ENCODE measurements around the gene DUS3L. TPM values are rescaled to one million over a fixed set of nuclear protein-coding genes. Genes with fewer than 3 reads are reported as not detected.

Gene DUS3L
- polyA plus RNA-seq, 1 experiment = 13.7 TPM

DNA sequence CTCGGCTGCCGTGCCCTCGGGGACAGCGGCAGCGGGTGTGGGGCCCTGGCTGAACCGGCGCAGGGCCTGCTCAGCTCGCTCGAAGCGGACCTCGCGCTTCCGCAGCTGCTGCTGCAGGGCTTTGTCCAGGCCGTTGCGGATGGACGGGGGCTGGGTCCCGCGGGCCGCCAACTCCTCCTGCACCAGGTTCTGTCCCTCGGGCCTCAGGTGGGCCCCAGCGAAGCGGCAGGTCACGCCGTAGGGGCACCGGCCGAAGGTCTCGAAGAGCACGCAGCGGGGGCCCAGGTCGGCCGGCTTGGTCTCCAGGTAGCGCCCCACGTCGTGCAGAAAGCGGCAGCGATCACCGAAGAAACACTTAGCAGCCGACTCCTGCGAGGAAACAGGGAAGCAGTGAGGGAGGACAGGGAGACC, 1.6 kb downstream of the DUS3L start:
- Histone ChIP-seq H3K36me3 (ENCODE audit: control insufficient read depth, insufficient read depth, low read length) (peaks cover 33% of the 10 kb centered on the region), H3K27me3 (ENCODE audit: control insufficient read depth, insufficient read depth, low read length) (no peaks in the 10 kb centered on the region), H3K4me3 (ENCODE audit: low read depth, low read length) (no peak overlapping the region)
- ChIA-PET POLR2A (no interaction called here), CTCF (interaction anchor here (2.4 to 8.1 kb wide), 2 partner anchors 14 to 15 kb away, joined by 8 to 57 read pairs; partner anchors contain the start of gene NRTN)
- TF ChIP-seq, protein P1, sequence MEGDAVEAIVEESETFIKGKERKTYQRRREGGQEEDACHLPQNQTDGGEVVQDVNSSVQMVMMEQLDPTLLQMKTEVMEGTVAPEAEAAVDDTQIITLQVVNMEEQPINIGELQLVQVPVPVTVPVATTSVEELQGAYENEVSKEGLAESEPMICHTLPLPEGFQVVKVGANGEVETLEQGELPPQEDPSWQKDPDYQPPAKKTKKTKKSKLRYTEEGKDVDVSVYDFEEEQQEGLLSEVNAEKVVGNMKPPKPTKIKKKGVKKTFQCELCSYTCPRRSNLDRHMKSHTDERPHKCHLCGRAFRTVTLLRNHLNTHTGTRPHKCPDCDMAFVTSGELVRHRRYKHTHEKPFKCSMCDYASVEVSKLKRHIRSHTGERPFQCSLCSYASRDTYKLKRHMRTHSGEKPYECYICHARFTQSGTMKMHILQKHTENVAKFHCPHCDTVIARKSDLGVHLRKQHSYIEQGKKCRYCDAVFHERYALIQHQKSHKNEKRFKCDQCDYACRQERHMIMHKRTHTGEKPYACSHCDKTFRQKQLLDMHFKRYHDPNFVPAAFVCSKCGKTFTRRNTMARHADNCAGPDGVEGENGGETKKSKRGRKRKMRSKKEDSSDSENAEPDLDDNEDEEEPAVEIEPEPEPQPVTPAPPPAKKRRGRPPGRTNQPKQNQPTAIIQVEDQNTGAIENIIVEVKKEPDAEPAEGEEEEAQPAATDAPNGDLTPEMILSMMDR (IDR thresholded peaks at IDR 0.05; ENCODE audit: insufficient read depth, low read depth, low read length) = no peak
- DNase-seq (ENCODE audit: low read depth) = no peak

- no peak for DNase-seq (ENCODE audit: low read depth)
- ChIA-PET POLR2A (interaction anchor here (0.6 kb wide), 1 partner anchor 92 kb away, joined by 4 read pairs; no protein-coding TSS in a partner anchor), CTCF (interaction anchor here (0.7 to 8.1 kb wide), 3 partner anchors 13 to 15 kb away, joined by 3 to 57 read pairs (median 8); partner anchors contain the start of gene NRTN)
- no peak overlapping the region for H3K4me3 ChIP-seq (ENCODE audit: low read depth, low read length)
- no peaks in the 10 kb centered on the region for H3K27me3 ChIP-seq (ENCODE audit: control insufficient read depth, insufficient read depth, low read length)
- H3K36me3 ChIP-seq (ENCODE audit: control insufficient read depth, insufficient read depth, low read length) = peaks cover 35% of the 10 kb centered on the region
- TF ChIP-seq, protein P1 (IDR thresholded peaks at IDR 0.05; ENCODE audit: insufficient read depth, low read depth, low read length) = no peak
These were observed 2.5 kb downstream of the DUS3L start for GRCh38 chr19:5788422-5788821.

DNA sequence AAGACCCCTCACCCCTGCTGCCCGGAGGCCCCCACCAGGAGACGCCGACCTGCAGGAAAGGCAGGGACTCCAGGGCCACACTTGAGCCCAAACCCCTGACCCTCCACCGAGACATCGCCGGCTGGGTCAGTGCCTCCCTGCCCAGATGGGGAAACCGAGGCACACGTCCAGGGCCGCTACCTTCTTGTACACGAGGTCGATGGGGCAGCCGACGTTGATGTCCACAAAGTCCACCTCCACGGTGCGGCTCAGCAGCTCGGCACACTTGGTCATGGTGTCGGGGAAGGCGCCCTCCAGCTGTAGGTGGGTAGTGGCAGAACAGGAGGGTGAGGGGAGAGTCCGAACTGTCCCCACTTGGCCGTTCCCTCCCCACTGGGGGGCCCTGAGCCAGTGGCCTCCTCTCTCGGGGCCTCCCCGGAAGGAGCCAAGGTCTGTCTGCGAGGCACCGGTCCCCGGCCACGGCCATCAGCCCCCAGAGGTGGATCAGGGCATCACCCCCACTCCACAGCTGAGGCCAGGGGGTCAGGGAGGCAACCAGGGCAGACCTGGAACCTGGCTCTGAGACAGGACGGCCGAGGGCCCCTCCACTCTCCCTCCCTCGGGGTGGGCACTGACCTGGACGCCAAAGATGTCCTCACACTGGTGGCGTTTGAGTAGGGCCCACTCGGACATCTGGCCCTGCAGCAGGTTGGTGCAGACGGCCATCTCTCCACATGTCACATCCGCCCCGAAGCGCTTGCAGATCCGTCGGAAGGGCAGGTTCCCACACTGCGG, 3.4 kb downstream of the DUS3L start:
- peaks cover 35% of the 10 kb centered on the region for H3K36me3 ChIP-seq (ENCODE audit: control insufficient read depth, insufficient read depth, low read length)
- CTCF ChIA-PET = interaction anchor here (0.7 to 2.4 kb wide), 2 partner anchors 14 kb away, joined by 3 to 8 read pairs; no protein-coding TSS in a partner anchor

GRCh38 chr19:5786593-5787408, 4.2 kb downstream of the DUS3L start:
- POLR2A ChIA-PET = no interaction called here
- CTCF ChIA-PET = interaction anchor here (2.4 kb wide), 1 partner anchor 13 kb away, joined by 8 read pairs; no protein-coding TSS in a partner anchor
- Histone ChIP-seq H3K4me3 (ENCODE audit: low read depth, low read length) (no peak overlapping the region), H3K27me3 (ENCODE audit: control insufficient read depth, insufficient read depth, low read length) (no peaks in the 10 kb centered on the region), H3K36me3 (ENCODE audit: control insufficient read depth, insufficient read depth, low read length) (peaks cover 35% of the 10 kb centered on the region)
- DNase-seq (ENCODE audit: low read depth) = no peak
- TF ChIP-seq, protein P1 (IDR thresholded peaks at IDR 0.05; ENCODE audit: insufficient read depth, low read depth, low read length) = no peak

More for the DNA sequence above, 3.4 kb downstream of the DUS3L start:
- TF ChIP-seq, protein P1 (IDR thresholded peaks at IDR 0.05; ENCODE audit: insufficient read depth, low read depth, low read length) = no peak
- Histone ChIP-seq H3K27me3 (ENCODE audit: control insufficient read depth, insufficient read depth, low read length) (no peaks in the 10 kb centered on the region), H3K4me3 (ENCODE audit: low read depth, low read length) (no peak overlapping the region)
- DNase-seq (ENCODE audit: low read depth) = no peak
- POLR2A ChIA-PET = no interaction called here

DNA sequence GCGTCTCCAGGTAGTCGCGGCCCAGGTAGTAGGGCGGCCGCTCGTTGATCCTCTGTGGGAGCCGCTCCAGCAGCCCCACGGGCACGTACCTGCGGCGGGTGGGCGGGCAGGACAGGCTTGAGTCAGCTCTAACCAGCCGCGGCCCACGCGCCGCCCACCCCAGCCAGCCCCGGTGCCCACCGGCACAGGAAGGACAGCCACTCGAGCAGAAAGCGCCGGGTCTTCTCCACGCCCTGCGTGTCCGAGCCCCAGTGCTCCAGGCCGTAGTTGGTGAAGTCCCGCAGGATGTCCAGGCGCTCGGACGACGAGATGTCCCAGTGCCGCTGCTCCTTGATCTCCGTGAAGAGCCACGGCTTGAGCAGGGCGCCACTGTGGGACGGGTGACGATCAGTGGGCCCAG, 5.5 kb downstream of the DUS3L start:
- TF ChIP-seq, protein P1 (IDR thresholded peaks at IDR 0.05; ENCODE audit: insufficient read depth, low read depth, low read length) = no peak
- Histone ChIP-seq H3K4me3 (ENCODE audit: low read depth, low read length) (no peak overlapping the region), H3K36me3 (ENCODE audit: control insufficient read depth, insufficient read depth, low read length) (peaks cover 35% of the 10 kb centered on the region), H3K27me3 (ENCODE audit: control insufficient read depth, insufficient read depth, low read length) (no peaks in the 10 kb centered on the region)
- no peak for DNase-seq (ENCODE audit: low read depth)
- ChIA-PET CTCF (no interaction called here), POLR2A (no interaction called here)

All from BJ (cell line).